Parietal lobe (tissue), 1 donor: ENCODE data around the gene EMX2. TPM values are rescaled to one million over a fixed set of nuclear protein-coding genes. Genes with fewer than 3 reads are reported as not detected.

ENCODE experiments used
- total RNA-seq: library from RNA; depleted of rRNA; stranded (reverse); fragments of >200 nt; gene quantifications from one replicate; pipeline ENCODE4 v1.2.3, GENCODE V29; 2014

Gene EMX2
- 3.1 TPM for total RNA-seq

DNA sequence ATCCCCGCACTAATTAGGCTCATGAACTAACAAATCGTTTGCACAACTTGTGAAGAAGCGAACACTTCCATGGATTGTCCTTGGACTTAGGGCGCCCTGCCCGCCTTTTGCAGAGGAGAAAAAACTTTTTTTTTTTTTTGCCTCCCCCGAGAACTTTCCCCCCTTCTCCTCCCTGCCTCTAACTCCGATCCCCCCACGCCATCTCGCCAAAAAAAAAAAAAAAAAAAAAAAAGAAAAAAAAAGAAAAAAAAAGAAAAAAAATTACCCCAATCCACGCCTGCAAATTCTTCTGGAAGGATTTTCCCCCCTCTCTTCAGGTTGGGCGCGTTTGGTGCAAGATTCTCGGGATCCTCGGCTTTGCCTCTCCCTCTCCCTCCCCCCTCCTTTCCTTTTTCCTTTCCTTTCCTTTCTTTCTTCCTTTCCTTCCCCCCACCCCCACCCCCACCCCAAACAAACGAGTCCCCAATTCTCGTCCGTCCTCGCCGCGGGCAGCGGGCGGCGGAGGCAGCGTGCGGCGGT, at the start of gene EMX2:
Gene EMX2, plus strand, starts transcription at position 41 of the 519 bp plus-strand sequence. CDS start 522 bp downstream, outside the sequence.

Other genes with a start within 250 kb of the EMX2 start
- 30.4 TPM for gene PDZD8, start 167.3 kb upstream of the EMX2 start, total RNA-seq